Stimulated activated memory B cell treated with anti-CD40 and anti-IgM and Interleukin-4, amounts not matched to agents 10 μg/mL and 1 μg/mL and 100 μg/mL, for 72 hours (primary cell): ENCODE data around the gene KLF1.

Source experiments
- ATAC-seq: fragments of 150-1000 bp; cut with Tn5 transposase; 2 replicates; pipeline ENCODE4 v1.10.0; 2021
- H3K27ac Mint-ChIP-seq: one replicate; pipeline ENCODE4 v1.8.0; 2022; ENCODE audit warnings: mild to moderate bottlenecking, mixed read lengths
- H3K27me3 Mint-ChIP-seq: one replicate; pipeline ENCODE4 v1.8.0; 2022; ENCODE audit warnings: mixed read lengths
- H3K36me3 Mint-ChIP-seq: one replicate; pipeline ENCODE4 v1.8.0; 2022; ENCODE audit warnings: mixed read lengths
- H3K4me1 Mint-ChIP-seq: one replicate; pipeline ENCODE4 v1.8.0; 2022; ENCODE audit warnings: mixed read lengths
- H3K4me3 Mint-ChIP-seq: one replicate; pipeline ENCODE4 v1.8.0; 2022; ENCODE audit warnings: mild to moderate bottlenecking, moderate library complexity, mixed read lengths
- H3K9me3 Mint-ChIP-seq: one replicate; pipeline ENCODE4 v1.8.0; 2022; ENCODE audit warnings: mixed read lengths

Gene KLF1

GRCh38 chr19:12882589-12882988, 4.4 kb downstream of the KLF1 start:
- peak overlapping the region; percentile 92 for H3K4me3 Mint-ChIP-seq
- H3K4me1 Mint-ChIP-seq: peaks cover 49% of the 10 kb centered on the region
- no peak for ATAC-seq
- H3K36me3 Mint-ChIP-seq: peaks cover 11% of the 10 kb centered on the region
- H3K27ac Mint-ChIP-seq: peak overlapping the region; percentile 99
- no peaks in the 10 kb centered on the region for H3K9me3 Mint-ChIP-seq
- H3K27me3 Mint-ChIP-seq: no peaks in the 10 kb centered on the region

DNA sequence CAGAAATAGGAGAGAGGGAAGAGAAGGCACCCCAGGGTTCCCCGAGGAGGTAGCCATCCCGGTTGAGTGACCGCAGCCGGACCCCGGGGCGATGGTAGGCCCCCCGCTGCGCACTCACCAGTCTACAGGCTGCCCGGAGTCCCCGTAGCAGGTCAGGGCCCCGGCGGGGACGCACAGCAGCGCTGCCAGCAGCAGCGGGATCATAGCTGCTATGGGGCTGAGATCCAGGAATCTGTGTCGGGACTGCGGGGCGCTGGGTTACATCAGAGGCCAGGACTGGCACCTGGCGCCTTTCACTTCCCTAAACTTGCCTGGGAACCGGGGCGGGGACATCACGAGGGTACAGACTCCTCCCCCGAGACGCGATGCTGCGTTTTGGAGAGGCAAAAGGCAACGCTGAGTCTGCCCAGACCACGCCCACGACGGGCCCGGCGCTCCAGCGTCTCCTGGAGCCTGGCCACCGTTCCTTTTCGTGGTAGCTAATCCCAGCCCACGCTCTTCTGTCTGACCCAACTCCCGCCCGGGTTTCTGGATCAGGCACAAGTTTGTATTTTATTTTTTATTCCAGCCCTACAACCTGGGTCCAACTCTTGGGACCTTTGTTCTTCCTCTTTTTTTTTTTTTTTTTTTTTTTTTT, 5.7 kb downstream of the KLF1 start, which contains the start of gene DNASE2:
Gene DNASE2 (minus strand): TSS at position 278 of the 637 bp plus-strand sequence. CDS start 74 bp downstream, at position 204.
- peaks cover 49% of the 10 kb centered on the region for H3K4me1 Mint-ChIP-seq
- ATAC-seq: peak; percentile 93
- peak within 1 kb of the TSS; percentile 99 for H3K27ac Mint-ChIP-seq
- H3K4me3 Mint-ChIP-seq: peak within 1 kb of the TSS; percentile 92
- peaks cover 17% of the 10 kb centered on the region for H3K36me3 Mint-ChIP-seq
- H3K9me3 Mint-ChIP-seq: no peaks in the 10 kb centered on the region
- no peaks in the 10 kb centered on the region for H3K27me3 Mint-ChIP-seq

GRCh38 chr19:12880551-12881171, 6.3 kb downstream of the KLF1 start:
- Mint-ChIP-seq H3K27ac (peak overlapping the region; percentile 99), H3K9me3 (no peaks in the 10 kb centered on the region), H3K4me1 (peaks cover 49% of the 10 kb centered on the region), H3K36me3 (peaks cover 23% of the 10 kb centered on the region), H3K4me3 (peak overlapping the region; percentile 92), H3K27me3 (no peaks in the 10 kb centered on the region)
- ATAC-seq: peak; percentile 51

- Mint-ChIP-seq H3K27ac (no peak overlapping the region), H3K9me3 (peaks cover 8% of the 10 kb centered on the region), H3K4me1 (peaks cover 15% of the 10 kb centered on the region), H3K4me3 (no peak overlapping the region), H3K36me3 (peaks cover 51% of the 10 kb centered on the region), H3K27me3 (no peaks in the 10 kb centered on the region)
- no peak for ATAC-seq
These were observed 11.9 kb downstream of the KLF1 start for GRCh38 chr19:12875086-12875485.

DNA sequence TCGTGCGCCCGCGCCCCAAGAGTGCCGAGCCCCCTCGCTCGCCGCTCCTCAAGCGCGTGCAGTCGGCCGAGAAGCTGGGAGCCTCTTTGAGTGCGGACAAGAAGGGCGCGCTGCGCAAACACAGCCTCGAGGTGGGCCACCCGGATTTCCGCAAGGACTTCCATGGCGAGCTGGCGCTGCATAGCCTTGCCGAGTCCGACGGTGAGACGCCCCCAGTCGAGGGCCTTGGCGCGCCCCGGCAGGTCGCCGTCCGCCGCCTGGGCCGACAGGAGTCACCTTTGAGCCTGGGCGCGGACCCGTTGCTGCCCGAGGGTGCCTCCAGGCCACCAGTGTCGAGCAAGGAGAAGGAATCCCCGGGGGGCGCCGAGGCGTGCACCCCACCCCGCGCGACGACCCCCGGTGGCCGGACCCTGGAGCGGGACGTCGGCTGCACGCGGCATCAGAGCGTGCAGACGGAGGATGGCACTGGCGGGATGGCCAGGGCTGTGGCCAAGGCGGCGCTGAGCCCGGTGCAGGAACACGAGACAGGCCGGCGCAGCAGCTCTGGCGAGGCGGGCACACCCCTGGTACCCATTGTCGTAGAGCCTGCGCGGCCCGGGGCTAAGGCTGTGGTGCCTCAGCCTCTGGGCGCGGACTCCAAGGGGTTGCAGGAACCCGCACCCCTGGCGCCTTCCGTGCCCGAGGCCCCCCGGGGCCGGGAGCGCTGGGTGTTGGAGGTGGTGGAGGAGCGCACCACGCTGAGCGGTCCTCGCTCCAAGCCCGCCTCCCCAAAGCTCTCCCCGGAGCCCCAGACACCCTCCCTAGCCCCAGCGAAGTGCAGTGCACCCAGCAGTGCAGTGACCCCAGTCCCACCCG, 12.9 kb downstream of the KLF1 start:
- peak; percentile 5 for ATAC-seq
- Mint-ChIP-seq H3K4me3 (no peak overlapping the region), H3K27ac (peak overlapping the region; percentile 57), H3K36me3 (peaks cover 51% of the 10 kb centered on the region), H3K9me3 (peaks cover 8% of the 10 kb centered on the region), H3K4me1 (peaks cover 8% of the 10 kb centered on the region), H3K27me3 (no peaks in the 10 kb centered on the region)

DNA sequence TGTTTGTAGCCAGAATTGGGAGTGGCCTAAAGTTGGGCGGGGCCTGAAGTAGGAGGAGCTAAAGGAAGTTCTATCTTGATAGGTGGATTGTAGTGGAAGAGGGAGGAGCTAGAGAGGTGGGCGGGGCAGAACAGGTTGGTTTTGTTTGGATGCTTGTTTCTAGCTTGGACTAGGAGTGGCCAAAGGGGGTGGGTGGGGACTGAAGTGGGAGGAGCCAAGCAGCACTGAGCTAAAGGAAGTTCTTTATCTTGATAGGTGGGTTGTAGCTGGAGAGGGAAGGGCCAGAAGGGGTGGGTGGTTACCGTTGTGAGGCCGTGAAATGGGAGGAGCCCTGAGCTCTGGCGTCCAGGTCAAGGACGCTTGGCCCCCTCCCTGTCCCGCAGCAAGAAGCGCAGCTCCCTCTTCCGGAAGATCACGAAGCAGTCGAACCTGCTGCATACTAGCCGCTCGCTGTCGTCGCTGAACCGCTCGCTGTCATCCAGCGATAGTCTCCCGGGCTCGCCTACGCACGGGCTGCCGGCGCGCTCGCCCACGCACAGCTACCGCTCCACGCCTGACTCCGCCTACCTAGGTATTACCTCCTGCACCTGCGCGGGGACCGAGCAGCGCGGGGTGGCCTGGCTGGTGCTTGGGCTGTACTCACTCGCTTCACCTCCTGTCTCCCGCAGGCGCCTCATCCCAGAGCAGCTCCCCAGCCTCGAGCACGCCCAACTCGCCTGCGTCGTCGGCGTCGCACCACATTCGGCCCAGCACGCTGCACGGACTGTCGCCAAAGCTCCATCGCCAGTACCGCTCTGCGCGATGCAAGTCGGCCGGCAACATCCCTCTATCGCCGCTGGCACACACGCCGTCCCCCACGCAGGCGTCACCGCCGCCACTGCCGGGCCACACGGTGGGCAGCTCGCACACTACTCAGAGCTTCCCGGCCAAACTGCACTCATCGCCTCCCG, 13.8 kb downstream of the KLF1 start:
- peak overlapping the region; percentile 53 for H3K4me3 Mint-ChIP-seq
- H3K27me3 Mint-ChIP-seq: no peaks in the 10 kb centered on the region
- peaks cover 8% of the 10 kb centered on the region for H3K9me3 Mint-ChIP-seq
- peak; percentile 61 for ATAC-seq
- H3K27ac Mint-ChIP-seq: peak overlapping the region; percentile 57
- peaks cover 44% of the 10 kb centered on the region for H3K36me3 Mint-ChIP-seq
- peaks cover under 1% of the 10 kb centered on the region for H3K4me1 Mint-ChIP-seq

DNA sequence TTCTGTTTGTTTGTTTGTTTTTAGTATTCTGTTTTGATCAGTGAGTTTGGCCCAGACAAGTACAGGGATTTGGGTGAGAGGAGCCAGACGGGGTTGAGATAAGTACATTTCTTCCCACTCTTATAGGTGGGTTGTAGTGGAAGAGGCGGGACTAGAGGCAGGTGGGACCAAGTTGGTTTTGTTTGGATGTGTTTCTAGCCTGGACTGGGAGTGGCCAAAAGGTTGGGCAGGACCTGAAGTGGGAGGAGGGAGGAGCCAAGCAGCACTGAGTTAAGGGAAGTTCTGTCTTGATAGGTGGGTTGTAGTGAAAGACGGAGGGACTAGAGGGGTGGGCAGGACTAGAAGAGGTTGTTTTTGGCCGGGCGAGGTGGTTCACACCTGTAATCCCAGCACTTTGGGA, 14.7 kb downstream of the KLF1 start:
- Mint-ChIP-seq H3K27ac (no peak overlapping the region), H3K36me3 (peaks cover 40% of the 10 kb centered on the region)
- ATAC-seq: no peak

GRCh38 chr19:12871681-12872080, 15.3 kb downstream of the KLF1 start:
- Mint-ChIP-seq H3K9me3 (peaks cover 8% of the 10 kb centered on the region), H3K27ac (no peak overlapping the region), H3K4me1 (peaks cover 8% of the 10 kb centered on the region), H3K27me3 (peaks cover 4% of the 10 kb centered on the region), H3K4me3 (no peak overlapping the region), H3K36me3 (peaks cover 38% of the 10 kb centered on the region)
- no peak for ATAC-seq

More for the DNA sequence above, 14.7 kb downstream of the KLF1 start:
- no peak overlapping the region for H3K4me3 Mint-ChIP-seq
- no peaks in the 10 kb centered on the region for H3K27me3 Mint-ChIP-seq
- peaks cover 8% of the 10 kb centered on the region for H3K9me3 Mint-ChIP-seq
- peaks cover 3% of the 10 kb centered on the region for H3K4me1 Mint-ChIP-seq

DNA sequence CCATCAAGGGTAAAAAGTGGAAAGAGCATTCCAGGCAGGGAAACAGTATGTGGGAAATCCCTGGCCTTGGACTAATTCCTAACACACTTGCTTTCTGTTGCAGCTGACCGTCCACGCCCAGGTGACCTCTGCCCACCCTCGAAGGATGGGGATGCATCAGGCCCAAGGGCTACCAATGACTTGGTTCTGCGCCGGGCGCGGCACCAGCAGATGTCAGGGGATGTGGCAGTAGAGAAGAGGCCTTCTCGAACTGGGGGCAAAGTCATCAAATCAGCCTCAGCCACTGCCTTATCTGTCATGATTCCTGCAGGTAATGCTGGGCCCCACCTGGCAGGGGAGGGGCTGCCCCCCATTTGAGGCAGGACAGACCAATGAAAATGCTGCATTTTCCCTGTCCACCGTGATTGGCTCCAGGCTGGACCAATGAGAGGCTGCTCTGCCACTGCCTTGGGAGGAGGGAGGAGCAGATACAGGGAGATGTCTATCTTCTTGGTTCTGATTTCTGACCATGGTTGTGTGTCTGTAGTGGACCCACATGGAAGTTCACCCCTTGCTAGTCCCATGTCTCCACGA, 18.4 kb downstream of the KLF1 start:
- H3K27ac Mint-ChIP-seq: no peak overlapping the region
- peaks cover 8% of the 10 kb centered on the region for H3K9me3 Mint-ChIP-seq
- H3K4me1 Mint-ChIP-seq: peaks cover 12% of the 10 kb centered on the region
- peaks cover 17% of the 10 kb centered on the region for H3K36me3 Mint-ChIP-seq
- H3K4me3 Mint-ChIP-seq: no peak overlapping the region
- ATAC-seq: no peak
- H3K27me3 Mint-ChIP-seq: peaks cover 23% of the 10 kb centered on the region

DNA sequence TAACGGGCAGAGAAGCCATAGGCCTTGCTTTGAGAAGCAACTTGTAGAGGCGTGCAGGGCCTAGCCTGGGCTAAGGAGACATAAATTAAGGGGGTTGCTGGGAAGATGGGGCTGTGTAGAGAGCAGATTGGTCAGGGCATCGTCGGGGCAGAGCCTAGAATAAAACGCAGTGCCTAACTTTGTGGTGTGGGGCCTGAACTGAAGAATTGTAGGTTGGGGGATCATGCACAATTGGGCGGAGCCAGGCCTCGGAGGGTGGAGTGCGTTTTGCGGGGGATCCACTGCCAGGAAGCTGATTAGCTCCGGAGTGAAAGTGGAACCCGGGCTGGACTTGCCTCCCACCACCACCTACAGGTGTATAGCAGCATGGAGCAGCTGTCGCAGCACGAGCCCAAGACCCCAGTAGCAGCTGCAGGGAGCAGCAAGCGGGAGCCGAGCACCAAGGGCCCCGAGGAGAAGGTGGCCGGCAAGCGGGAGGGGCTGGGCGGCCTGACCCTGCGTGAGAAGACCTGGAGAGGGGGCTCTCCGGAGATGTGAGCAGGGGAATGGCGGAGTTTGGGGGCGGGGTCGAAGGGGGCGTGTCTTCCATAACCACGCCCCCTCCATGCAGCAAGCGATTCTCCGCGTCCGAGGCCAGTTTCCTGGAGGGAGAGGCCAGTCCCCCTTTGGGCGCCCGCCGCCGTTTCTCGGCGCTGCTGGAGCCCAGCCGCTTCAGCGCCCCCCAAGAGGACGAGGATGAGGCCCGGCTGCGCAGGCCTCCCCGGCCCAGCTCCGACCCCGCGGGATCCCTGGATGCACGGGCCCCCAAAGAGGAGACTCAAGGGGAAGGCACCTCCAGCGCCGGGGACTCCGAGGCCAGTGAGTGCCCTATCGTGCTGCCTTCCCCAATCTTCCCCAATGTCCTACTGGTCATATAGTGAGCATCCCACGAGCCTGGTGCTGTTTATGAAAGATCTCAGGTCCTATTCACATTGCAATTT, 19.6 kb downstream of the KLF1 start:
- Mint-ChIP-seq H3K27me3 (peaks cover 23% of the 10 kb centered on the region), H3K4me1 (peaks cover 12% of the 10 kb centered on the region), H3K9me3 (peaks cover 5% of the 10 kb centered on the region), H3K36me3 (peaks cover 6% of the 10 kb centered on the region), H3K4me3 (peak overlapping the region; percentile 81), H3K27ac (peak overlapping the region; percentile 61)
- ATAC-seq: peak; percentile 83

- Mint-ChIP-seq H3K36me3 (no peaks in the 10 kb centered on the region), H3K27ac (peak overlapping the region; percentile 61), H3K9me3 (no peaks in the 10 kb centered on the region), H3K27me3 (peaks cover 25% of the 10 kb centered on the region), H3K4me1 (peaks cover 12% of the 10 kb centered on the region), H3K4me3 (peak overlapping the region; percentile 81)
- ATAC-seq: no peak
These were observed 20.4 kb downstream of the KLF1 start for GRCh38 chr19:12866416-12867119.

DNA sequence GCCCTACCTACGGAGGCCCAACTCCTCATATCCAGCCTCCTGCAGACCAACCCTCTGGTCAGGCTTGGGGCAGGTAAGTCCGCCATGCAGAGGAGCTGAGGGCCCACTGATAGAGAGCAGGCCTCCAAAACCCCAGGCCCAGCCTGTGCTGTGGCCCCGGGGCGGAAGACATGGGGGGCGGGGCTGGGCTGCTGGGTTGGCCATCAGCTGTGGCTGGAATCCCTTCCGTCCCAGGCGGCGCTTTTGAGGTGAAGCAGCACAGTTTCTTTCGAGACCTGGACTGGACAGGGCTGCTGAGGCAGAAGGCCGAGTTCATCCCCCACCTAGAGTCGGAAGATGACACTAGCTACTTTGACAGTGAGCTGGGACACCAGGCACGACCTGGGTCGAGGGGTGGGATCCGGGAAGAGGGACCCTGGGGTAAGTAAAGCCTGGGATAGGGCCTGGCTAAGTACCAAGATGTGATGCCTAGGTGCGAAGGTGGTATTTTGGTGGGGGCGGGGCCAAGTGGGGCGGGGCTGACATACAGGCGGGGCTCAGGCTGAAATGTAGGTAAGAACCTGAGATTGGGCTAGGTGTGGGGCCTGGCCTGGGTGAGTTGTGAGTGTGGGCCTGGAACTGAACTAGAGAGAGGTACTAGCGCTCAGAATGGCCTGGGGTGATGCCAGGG, 21.1 kb downstream of the KLF1 start:
- no peaks in the 10 kb centered on the region for H3K9me3 Mint-ChIP-seq
- peaks cover 32% of the 10 kb centered on the region for H3K27me3 Mint-ChIP-seq
- H3K27ac Mint-ChIP-seq: no peak overlapping the region
- ATAC-seq: no peak
- peaks cover 12% of the 10 kb centered on the region for H3K4me1 Mint-ChIP-seq
- no peaks in the 10 kb centered on the region for H3K36me3 Mint-ChIP-seq
- H3K4me3 Mint-ChIP-seq: no peak overlapping the region
